ENCODE results near the gene ITGA1.

- no peak for TF ChIP-seq CTCF (conservative IDR thresholded peaks at IDR 0.05)
- no peak for TF ChIP-seq ZFX (IDR thresholded peaks at IDR 0.05)
Measured at GRCh38 chr5:52829664-52830063, 41.9 kb downstream of the ITGA1 start.
